Amygdala (tissue), 56 donors: Measurements from ENCODE around the gene ATN1.

Source experiments
- DNase-seq, 56 donors: peaks; one replicate each; lab custom pipeline; 2025; lab: John Stamatoyannopoulos, UW

The ATN1 gene

DNA sequence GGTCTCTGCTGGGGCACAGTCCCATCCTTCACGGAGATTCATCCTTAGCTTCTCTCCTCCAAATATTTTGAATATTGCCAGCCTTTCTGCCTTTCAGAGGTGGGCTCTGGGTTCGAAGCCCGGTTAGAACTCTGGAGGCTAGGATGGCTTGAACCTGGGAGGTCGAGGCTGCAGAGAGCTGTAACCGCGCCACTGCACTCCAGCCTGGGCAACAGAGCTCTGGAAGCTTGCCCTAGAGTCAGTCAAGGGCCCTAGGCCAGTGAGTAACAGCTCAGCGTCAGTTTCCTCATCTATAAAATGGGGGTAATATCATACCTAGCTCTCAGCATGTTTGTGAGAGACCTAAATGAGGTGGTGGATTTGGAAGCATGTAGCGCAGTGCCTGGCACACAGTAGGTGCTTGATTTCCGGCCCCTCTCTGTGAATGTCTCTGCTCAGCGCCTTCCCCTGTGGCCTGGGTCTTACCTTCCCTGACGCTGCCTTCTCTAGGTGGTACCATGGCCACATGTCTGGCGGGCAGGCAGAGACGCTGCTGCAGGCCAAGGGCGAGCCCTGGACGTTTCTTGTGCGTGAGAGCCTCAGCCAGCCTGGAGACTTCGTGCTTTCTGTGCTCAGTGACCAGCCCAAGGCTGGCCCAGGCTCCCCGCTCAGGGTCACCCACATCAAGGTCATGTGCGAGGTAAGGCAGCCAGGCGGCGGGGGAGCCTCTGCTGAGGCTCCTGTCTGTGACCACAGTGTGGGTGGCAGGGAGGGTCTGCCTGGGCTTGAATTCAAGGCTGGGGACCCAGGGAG is 26.8 kb downstream of the ATN1 start:
- DNase-seq = no peak

DNA sequence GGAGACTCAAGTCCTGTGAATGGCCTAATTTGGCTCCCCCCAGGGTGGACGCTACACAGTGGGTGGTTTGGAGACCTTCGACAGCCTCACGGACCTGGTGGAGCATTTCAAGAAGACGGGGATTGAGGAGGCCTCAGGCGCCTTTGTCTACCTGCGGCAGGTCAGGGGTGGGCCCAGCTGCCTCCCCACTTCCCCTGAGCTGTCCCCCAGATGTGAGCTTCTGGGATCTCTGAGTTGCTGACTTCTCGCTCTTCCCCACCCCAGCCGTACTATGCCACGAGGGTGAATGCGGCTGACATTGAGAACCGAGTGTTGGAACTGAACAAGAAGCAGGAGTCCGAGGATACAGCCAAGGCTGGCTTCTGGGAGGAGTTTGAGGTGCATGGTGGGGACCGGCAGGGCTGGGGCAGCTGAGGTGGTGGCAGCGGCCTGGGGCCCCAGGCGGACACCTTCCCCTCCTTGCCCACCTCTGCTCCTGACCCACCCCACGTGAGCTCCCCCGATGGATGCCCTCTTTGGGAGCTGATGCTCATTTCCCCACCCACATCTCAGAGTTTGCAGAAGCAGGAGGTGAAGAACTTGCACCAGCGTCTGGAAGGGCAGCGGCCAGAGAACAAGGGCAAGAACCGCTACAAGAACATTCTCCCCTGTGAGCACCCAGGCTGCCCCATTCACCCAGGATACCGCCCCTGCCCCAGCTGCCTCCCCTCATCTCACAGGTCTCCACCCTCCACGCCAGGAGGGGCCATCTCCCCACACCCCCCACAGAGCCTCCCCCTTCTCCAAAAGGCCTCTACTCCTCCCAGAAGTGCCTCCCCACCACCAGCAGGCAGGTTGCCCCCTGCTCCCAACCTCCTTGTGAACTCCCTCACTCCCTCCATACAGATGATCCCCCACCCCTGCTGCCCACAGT is 27.6 kb downstream of the ATN1 start:
- DNase-seq = no peak

DNA sequence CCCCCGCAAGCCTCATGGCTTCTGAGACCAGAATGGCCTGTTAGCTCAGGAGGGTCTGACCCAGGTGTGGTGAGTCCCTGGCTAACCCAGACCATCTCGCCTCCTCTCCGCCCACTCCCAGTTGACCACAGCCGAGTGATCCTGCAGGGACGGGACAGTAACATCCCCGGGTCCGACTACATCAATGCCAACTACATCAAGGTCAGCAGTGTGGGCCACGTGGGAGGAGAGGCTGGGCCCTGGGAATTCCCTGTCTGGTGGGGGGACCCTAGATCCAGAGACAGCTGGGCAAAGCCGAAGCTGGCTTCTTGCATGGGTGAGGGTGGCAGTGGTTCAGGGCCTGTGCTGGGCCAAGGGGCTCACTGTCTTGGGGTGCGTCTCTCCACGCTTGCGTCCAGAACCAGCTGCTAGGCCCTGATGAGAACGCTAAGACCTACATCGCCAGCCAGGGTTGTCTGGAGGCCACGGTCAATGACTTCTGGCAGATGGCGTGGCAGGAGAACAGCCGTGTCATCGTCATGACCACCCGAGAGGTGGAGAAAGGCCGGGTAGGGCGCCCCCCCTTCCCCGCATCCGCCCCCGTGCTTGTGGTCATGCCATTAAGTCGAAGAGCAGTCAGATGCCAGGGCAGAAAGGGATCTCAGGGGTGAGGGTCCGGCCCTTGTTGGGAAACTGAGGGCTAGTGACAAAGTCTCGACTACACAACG is 28.4 kb downstream of the ATN1 start:
- no peak for DNase-seq

DNA sequence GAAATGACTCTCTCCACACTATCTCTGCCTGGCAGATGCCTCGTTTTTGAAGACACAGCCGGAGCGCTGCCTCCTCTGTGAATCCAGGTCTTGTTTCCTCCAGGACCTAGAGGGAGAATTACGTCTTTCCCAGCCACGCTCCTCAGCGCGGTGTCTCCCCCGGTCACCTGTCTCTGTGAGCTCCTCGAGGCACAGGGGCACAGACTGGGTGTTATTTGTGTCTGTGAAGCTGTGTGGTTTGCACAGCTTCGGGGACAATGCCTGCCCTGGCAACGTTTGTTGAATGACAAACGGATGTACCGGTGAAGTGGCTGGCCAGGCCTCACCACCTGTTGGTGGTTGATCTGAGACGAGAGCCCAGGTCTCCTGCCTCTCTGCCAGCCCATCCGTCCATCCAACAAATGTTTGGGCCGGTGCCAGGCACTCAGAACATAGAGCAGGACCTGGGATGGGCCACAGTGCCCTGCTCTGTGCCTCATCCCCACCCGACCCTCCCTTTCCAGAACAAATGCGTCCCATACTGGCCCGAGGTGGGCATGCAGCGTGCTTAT is 29.5 kb downstream of the ATN1 start:
- DNase-seq = no peak

DNA sequence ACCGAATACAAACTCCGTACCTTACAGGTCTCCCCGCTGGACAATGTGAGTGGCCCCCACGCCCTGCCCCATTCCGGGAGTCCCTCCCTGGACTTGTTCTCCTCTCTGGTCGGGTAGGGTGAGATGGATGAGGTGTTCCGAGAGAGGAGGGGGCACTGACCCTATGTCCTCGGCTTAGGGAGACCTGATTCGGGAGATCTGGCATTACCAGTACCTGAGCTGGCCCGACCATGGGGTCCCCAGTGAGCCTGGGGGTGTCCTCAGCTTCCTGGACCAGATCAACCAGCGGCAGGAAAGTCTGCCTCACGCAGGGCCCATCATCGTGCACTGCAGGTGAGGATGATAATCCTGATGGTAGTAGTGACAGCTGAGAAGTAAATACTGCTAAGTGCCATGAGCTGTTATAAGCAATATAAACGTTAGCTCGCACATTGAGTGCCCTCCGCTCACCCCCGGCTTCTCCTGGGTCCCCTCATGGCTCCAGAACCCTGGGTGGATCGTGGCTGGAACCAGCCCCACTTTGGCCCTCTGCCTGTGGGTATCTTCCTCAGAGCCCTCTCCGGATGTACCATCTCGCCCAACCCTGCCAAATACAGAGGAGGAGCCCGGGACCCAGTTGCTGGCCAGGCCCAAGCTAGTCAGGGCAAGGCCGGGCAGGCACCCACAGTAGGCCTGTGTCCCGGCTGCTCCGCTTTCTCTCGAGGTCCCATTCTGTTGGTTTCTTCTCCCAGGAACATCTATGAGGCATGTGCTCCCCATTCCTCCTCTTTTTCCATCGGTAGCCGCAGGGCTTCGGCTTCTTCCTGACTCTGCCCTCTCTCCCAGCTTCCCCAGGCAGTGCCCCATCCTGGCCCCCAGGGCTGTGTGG is 30.2 kb downstream of the ATN1 start:
- DNase-seq = no peak

DNA sequence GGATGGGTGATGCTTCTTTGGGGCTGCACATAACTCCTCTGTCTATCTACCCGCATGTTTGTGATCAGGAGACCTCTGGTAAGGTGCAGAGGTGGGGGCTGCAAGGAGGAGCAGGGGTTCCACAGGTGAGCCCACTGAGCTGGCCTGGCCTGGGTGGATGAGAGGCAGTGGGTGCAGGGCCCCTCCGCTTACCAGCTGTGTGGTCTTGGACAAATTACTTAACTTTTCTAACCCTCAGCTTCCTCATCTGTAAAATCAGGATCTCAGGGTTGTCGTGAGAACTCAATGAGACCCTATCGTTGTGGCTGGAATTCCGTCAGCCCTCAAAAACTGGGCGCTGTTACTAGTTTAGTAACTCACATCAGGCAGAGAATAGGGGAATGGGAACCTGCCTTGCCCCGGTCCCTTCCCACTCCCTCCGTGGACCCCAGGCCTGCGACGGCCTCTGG is 30.9 kb downstream of the ATN1 start:
- DNase-seq = no peak

DNA sequence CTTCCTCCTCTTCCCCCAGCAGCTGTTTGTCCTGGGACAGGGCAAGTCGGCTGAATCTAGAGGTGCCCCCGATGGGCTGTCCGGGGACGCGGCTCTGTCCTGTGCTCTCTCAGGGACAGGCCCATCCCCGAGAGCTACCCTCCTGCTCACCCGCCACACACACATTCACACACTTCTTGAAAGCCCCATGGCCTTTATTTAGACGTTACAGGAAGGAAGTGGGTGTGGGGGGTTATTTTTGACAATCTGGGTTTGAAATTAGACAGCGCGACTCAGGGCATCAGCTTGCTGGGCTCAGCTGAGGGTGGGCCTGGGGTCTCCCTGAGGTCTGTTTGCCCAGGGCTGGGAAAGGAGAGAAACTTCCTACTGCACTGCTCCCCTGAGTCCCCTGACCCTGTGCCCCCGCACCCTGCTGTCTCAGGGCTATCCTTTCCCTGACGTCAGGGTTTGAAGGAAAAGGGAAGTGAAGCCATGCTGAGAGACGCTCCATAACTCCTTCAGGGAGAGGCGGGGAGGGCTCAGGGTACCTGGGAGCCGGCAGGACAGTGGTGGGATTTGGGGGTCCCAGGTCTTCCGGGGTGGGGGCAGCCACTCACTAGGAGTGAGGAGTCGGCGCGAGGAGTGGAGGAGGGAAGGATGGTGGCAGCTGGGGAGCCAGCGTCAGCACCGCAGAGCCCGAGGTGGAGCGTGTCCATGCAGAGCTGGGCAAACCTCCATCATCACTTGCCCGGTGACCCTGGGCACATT is 31.5 kb downstream of the ATN1 start:
- peak in 3 of 56 donors; percentile 15 to 49 (median 35) for DNase-seq

DNA sequence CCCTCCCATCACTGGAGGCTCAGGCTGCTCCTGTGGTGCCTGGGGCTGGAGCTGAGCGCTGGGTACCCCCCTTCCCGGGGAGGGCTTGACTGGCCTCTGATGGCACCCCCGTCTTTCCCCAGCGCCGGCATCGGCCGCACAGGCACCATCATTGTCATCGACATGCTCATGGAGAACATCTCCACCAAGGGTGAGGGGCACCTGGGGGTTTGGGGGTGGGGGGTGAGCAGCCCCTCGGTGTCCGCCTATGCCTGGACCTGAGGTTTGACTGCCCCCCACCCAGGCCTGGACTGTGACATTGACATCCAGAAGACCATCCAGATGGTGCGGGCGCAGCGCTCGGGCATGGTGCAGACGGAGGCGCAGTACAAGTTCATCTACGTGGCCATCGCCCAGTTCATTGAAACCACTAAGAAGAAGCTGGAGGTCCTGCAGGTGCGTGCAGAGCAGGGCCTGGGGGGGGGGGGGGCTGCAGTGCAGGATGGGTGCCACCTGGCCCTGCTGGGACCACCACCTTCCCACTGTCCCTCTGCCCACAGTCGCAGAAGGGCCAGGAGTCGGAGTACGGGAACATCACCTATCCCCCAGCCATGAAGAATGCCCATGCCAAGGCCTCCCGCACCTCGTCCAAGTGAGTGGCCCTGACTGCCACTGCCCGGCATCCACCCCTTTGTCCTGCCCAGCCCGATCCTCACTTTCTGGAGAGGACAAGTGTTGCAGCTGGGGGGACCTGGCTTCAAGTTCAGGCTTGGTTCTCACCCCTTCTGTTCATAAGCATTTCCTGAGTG is 32.2 kb downstream of the ATN1 start:
- DNase-seq = no peak

DNA sequence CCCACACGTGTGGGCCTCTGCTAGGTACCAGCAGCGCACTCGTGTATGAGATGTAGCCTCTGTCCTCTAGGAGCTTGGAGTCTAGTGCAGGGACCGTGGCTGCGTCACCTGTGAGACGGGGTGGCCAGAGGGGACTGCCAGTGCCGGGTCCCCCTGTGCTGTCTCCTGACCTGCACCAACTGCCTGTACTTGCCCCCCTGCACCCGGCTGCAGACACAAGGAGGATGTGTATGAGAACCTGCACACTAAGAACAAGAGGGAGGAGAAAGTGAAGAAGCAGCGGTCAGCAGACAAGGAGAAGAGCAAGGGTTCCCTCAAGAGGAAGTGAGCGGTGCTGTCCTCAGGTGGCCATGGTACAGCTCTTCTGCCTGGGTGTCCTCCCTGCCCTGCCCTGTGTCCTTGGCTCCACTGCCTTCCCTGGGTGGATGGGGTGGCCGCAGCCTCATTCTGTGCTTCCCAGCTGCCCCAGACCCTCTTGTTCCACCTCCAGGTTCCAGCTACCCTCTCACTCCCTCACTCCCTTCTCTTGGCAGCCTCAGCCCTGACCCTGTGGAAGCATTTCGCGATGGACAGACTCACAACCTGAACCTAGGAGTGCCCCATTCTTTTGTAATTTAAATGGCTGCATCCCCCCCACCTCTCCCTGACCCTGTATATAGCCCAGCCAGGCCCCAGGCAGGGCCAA is 33.0 kb downstream of the ATN1 start:
- DNase-seq = no peak

DNA sequence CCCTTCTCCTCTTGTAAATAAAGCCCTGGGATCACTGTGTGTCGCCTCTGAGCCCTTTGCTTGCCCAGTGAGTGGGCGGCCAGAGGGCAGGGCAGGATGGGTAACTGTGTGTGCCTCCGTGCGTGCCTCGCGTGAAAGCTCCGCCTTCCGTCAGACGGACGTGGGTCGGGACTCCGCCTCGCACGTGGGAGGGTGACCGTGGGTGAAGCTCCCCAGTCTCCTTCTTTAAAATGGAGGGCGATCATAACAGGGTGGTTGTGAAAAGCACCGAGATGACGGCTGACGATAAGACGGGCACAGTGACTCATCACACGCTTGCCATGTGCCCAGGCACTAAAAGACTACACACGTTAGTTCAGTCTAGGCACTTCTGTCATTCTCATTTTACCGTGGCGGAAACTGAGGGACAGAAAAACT is 33.5 kb downstream of the ATN1 start:
- no peak for DNase-seq

DNA sequence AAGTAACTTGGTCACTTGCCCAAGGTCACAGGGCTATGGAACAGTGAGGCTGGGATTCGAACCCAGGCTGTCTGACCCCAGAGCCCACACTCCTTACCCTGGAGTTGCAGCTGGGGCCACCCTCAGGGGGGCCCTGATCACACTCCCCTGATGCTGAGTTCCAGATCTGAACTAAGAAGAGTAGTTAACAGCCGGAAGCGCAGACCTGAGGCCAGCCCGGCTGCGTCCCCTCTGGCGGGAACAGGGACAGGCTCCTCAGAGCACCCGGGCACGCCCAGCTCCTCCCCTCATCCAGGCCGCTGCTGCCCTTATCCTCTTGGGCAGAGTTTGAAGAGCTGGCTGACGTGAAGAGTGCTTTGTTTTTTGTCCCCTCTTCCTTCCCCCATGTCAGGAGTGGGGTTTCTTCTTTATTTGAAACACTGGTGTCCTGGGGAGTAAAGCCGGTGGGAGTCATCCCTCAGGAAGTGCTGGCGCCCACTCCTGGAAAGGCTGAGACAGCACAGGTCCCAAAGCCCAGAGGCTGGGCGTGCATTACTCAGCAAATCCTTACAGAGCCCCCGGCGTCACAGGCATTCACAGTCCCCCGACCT is 34.0 kb downstream of the ATN1 start:
- peak in 6 of 56 donors; percentile 25 to 39 (median 30) for DNase-seq

DNA sequence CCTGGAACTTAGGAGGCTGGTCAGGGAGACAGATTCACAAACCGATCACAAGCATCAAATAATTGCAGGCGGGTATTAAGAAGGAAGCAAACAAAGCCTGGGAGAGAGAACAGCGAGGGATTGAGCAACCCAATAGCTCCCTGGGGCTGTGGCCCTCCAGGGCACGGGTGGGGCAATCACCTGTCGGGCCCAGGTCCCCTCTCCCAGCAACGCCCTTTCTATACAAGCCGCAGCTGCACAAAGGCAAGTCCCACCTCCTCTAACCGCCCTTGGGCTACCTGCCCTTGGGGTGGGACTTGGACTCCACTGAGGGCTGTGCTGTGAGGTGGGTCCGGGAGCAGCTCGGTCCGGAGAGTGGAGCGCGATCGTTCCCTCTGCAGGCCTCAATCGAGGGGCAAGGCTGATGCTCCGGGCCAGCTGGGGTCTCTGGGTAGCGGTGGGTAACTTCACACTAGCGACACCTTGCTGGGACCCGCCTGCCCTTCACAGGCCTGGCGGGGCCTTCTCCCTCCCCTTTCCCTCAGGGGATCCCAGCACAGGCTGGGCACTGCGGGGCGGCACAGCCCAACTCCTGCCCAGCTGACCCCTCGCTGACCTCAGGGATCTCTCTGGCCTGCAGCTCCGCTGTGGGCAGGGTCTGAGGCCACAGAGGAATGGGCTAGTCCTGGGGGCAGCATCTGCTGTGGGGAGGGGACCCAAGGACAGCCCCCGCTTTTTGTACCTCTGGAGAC is 34.7 kb downstream of the ATN1 start:
- DNase-seq = no peak

DNA sequence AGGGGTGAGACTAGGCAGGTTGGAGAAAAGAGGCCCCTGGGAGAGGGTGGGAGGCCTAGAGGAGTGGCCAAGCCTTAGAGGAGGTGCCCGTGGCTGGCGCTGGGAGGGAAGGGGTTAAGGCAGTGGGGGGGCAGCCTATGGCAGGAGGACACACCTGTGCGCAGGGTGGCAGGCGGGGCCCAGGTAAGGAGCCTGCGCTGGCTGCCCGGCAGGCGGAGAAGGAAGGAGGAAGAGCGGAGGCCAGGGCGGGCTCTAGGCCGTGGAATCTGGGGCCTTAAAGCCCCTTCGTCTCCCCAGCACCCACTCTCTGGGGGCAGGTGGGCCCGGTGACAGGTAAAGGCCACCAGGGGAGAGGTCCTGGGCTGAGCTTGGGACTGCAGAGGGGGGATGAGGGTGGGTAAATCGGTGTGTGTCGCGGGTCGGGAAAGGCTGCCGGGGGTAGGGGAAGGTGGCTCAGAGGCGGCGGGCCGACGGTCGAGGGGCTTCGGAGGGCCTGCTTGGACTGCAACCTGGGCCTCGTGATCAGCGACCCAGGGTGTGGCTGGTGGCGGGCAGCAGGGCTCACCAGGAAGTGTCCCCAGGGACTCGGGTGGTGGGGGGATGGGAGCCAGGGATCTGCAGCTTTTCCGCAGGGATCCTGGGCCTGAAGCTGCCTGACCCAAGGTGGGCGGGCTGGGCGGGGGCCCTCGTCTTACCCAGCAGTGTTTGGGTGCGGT is 35.4 kb downstream of the ATN1 start:
- no peak for DNase-seq

DNA sequence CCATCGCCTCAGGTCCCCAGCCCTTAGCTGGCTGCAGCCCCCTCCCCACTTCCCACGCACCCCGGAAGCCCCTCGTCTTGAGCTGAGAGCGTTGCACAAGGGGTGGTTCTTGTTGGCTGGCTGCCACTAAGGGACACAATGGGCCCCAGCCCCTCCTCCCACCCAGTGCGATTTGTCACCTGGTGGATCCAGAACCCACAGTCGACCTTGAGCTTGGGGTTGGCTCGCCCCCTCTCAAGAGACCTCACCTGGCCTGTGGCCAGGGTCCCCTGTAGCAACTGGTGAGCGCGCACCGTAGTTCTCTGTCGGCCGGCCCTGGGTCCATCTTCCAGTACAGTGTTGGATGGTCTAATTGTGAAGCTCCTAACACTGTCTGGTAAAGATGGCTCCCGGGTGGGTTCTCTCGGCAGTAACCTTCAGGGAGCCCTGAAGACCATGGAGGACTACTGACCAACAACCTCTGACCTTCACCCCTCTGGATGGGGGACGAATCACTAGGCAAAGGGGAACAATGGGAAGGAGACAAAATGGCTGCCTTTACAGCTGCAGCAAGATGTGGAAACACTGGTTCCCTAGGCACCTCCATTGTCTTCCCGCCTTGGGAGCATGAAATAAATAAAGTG is 36.1 kb downstream of the ATN1 start:
- DNase-seq = no peak

DNA sequence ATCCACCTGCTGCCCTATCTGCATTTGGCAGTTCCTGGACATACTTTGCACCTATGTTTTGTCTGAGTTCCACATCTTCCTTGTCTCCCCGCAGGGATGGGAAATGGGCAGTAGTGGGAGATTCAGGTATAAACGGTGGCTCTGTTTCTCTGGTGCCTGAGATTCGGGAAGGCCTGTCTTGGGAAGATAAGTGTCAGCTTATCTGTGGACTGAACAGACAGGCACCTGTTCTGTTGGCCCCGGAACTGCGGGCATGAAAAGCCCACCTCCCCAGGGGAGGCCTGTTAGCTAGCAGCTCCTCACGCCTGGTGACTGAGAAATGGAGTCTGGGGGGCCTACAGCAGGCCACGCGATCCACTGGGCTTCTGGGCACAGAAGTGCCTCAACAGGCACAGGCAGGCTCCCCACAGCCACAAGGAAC is 36.9 kb downstream of the ATN1 start:
- no peak for DNase-seq
